GM12875 (cell line): ENCODE results near the gene CAPZB.

Source experiments
- H3K4me3 ChIP-seq: one replicate; pipeline ENCODE4 v1.5.1; 2011; ENCODE audit warnings: low read depth, low read length, control low read depth
- CTCF ChIP-seq: IDR thresholded peaks from 2 replicates; pipeline ENCODE4 v1.5.1; 2011; ENCODE audit warnings: low read depth, mild to moderate bottlenecking, control low read depth, inconsistent platforms, low read length, moderate library complexity, borderline replicate concordance; ENCODE audit not compliant: insufficient read depth

The CAPZB gene

GRCh38 chr1:19397217-19397945, 88.0 kb downstream of the CAPZB start:
- H3K4me3 ChIP-seq, result no peak overlapping the region
- TF ChIP-seq CTCF, result no peak

GRCh38 chr1:19396280-19396679, 89.1 kb downstream of the CAPZB start:
- no peak for TF ChIP-seq CTCF
- no peak overlapping the region for H3K4me3 ChIP-seq

GRCh38 chr1:19395678-19396192, 89.6 kb downstream of the CAPZB start:
- TF ChIP-seq CTCF, result no peak
- H3K4me3 ChIP-seq, result no peak overlapping the region

GRCh38 chr1:19393046-19393445, 92.3 kb downstream of the CAPZB start:
- no peak for TF ChIP-seq CTCF
- H3K4me3 ChIP-seq, result no peak overlapping the region

- no peak overlapping the region for H3K4me3 ChIP-seq
- TF ChIP-seq CTCF, result no peak
These were observed 93.1 kb downstream of the CAPZB start for GRCh38 chr1:19392221-19392620.

GRCh38 chr1:19391596-19391981, 93.8 kb downstream of the CAPZB start:
- no peak for TF ChIP-seq CTCF
- H3K4me3 ChIP-seq, result no peak overlapping the region

GRCh38 chr1:19390901-19391595, 94.3 kb downstream of the CAPZB start:
- no peak overlapping the region for H3K4me3 ChIP-seq

More at GRCh38 chr1:19390901-19391595, 94.3 kb downstream of the CAPZB start:
- peak; percentile 78 for TF ChIP-seq CTCF
